IPS-20b (cell line): ENCODE measurements around the gene SNAI3.

Experiments used
- H3K27ac ChIP-seq: one replicate; pipeline ENCODE4 v1.5.1; 2013; ENCODE audit warnings: low read length
- H3K27me3 ChIP-seq: 2 replicates; pipeline ENCODE4 v1.6.1; 2013; ENCODE audit warnings: mild to moderate bottlenecking, low read length, inconsistent platforms; ENCODE audit not compliant: insufficient read depth
- H3K36me3 ChIP-seq: 2 replicates; pipeline ENCODE4 v1.6.1; 2013; ENCODE audit warnings: low read depth, mild to moderate bottlenecking, inconsistent platforms, low read length, moderate library complexity; ENCODE audit not compliant: insufficient read depth
- H3K4me1 ChIP-seq: 2 replicates; pipeline ENCODE4 v1.6.1; 2013; ENCODE audit warnings: mild to moderate bottlenecking, control low read depth, inconsistent platforms, low read length, moderate library complexity; ENCODE audit not compliant: insufficient read depth
- H3K4me3 ChIP-seq: 2 replicates; pipeline ENCODE4 v1.5.1; 2013; ENCODE audit warnings: mild to moderate bottlenecking, low read length, inconsistent platforms
- H3K9ac ChIP-seq: 2 replicates; pipeline ENCODE4 v1.6.1; 2013; ENCODE audit warnings: low read depth, mild to moderate bottlenecking, inconsistent platforms, low read length, moderate library complexity
- H3K9me3 ChIP-seq: 2 replicates; pipeline ENCODE4 v1.6.1; 2013; ENCODE audit warnings: mild to moderate bottlenecking, low read depth, low read length, inconsistent platforms; ENCODE audit not compliant: insufficient read depth

Gene SNAI3

DNA sequence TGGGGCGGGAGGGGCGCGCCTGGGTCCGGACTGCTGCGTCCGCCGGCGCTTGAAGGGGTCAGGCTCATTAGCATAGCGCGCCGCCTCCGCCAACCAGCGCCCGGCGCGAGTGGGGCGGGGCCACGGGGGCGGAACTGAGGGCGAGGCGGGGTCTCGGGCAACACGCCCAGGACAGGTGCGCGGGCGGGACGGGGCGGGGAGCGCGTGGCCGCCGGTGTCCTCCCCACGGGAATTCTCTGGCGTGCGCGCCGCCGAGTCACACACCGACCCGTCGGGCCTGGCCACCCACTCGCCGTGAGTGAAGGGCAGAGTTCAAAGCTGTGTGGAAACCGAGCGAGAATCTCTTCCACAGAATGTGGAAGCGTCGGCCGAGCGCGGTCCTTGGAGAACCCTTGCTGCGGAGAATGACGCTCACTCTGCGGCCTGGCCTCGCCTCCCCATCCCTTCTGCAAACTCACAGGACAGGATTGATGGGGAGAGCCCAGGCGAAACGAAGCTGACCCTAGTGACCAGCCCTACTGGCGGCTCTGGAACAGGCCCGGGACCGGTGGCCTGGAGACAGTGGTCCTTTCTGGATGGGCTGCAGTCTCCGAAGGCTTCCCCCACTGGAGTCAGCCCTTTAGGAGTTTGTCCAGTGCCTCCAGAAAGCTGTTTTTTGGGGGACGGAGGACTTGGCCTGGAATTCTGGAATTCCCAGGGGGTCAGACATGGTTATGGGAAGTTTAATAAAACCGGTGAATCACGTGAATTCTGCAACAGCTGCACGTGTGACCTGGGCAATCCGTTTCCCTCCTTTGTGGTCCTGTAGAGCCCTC lies at the start of gene SNAI3:
Gene SNAI3 (minus strand): TSS at position 69 of the 815 bp plus-strand sequence. CDS start 101 bp downstream, outside the sequence.
- Histone ChIP-seq H3K9me3 (no peaks in the 10 kb centered on the region), H3K36me3 (no peaks in the 10 kb centered on the region)

GRCh38 chr16:88736088-88736487 lies 49.8 kb upstream of the SNAI3 start:
- Histone ChIP-seq H3K27ac (no peak overlapping the region), H3K36me3 (no peaks in the 10 kb centered on the region), H3K4me3 (no peak overlapping the region), H3K4me1 (no peaks in the 10 kb centered on the region), H3K9ac (no peak overlapping the region), H3K27me3 (no peaks in the 10 kb centered on the region), H3K9me3 (no peaks in the 10 kb centered on the region)

More for the DNA sequence above, at the start of gene SNAI3:
- H3K4me1 ChIP-seq = peaks cover 5% of the 10 kb centered on the region; the same call in 1 of the 2 replicates
- peak within 1 kb of the TSS; percentile 80 for H3K4me3 ChIP-seq
- H3K27ac ChIP-seq = no peak within 1 kb of the TSS
- peak within 1 kb of the TSS; percentile 59; the same call in 1 of the 2 replicates for H3K9ac ChIP-seq
- peaks cover 54% of the 10 kb centered on the region for H3K27me3 ChIP-seq

DNA sequence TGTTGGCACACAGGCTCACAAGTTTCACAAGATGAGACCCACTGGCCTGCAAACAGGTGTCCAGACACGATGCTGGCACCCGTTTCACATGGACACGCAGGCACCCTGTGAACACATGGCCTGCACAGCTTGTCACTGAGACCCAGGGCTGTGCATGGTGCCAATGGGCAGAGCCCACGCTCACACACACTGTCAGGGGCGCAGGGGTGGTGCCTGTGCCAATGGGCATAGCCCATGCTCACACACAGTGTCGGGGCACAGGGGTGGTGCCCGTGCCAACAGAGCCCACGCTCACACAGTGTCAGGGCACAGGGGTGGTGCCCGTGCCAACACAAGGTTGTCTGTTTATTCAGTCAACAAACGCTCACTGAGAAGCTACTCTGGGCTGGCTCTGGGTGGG lies 49.3 kb upstream of the SNAI3 start:
- Histone ChIP-seq H3K27me3 (no peaks in the 10 kb centered on the region), H3K4me3 (no peak overlapping the region), H3K9me3 (no peaks in the 10 kb centered on the region), H3K4me1 (no peaks in the 10 kb centered on the region), H3K36me3 (no peaks in the 10 kb centered on the region), H3K27ac (no peak overlapping the region), H3K9ac (no peak overlapping the region)

DNA sequence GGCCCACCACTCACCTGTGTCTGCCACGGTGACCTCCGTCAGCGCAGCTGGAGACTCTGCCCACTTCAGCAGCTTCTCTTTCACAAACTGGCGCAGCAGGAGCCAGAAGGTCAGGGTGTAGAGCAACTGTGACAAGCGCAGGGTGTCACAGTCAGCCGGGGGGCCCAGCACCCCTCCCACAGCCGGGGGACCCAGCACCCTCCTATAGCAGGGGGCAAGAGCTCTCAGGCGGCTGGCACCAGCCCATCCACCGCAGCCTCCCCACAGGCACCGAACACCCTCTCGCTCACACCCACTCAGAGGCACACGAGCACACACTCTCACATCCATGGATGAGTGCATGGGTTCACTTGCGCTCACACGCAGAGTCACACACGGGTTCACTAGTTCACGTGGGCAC lies 48.8 kb upstream of the SNAI3 start:
- Histone ChIP-seq H3K27ac (no peak overlapping the region), H3K4me1 (no peaks in the 10 kb centered on the region), H3K27me3 (no peaks in the 10 kb centered on the region), H3K9me3 (no peaks in the 10 kb centered on the region), H3K9ac (no peak overlapping the region), H3K36me3 (no peaks in the 10 kb centered on the region), H3K4me3 (no peak overlapping the region)

DNA sequence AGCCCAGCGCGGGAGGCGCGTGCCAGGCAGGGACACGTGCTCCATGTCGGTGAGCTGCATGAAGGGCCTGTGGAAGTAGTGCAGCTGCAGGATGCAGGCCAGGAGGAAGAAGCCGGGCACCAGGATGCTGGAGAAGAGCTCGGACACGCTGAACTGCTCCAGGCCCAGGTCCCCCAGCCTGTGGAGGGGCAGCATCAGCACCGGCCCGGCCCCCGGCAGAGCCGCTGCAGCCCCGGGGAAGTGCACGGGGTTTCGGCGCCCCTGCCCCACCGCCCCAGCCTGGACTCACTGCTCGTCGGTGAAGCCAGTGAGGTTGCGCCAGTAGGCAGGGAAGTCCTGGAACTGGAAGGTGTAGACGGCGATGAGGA lies 48.0 kb upstream of the SNAI3 start:
- H3K27ac ChIP-seq = no peak overlapping the region
- H3K4me1 ChIP-seq = no peaks in the 10 kb centered on the region
- no peaks in the 10 kb centered on the region for H3K36me3 ChIP-seq
- no peak overlapping the region for H3K4me3 ChIP-seq
- no peak overlapping the region for H3K9ac ChIP-seq
- no peaks in the 10 kb centered on the region for H3K27me3 ChIP-seq
- H3K9me3 ChIP-seq = no peaks in the 10 kb centered on the region

GRCh38 chr16:88733630-88734360 lies 47.5 kb upstream of the SNAI3 start:
- no peak overlapping the region for H3K4me3 ChIP-seq
- no peaks in the 10 kb centered on the region for H3K36me3 ChIP-seq
- H3K9ac ChIP-seq = no peak overlapping the region
- no peaks in the 10 kb centered on the region for H3K9me3 ChIP-seq
- no peaks in the 10 kb centered on the region for H3K4me1 ChIP-seq
- H3K27me3 ChIP-seq = no peaks in the 10 kb centered on the region
- H3K27ac ChIP-seq = no peak overlapping the region

DNA sequence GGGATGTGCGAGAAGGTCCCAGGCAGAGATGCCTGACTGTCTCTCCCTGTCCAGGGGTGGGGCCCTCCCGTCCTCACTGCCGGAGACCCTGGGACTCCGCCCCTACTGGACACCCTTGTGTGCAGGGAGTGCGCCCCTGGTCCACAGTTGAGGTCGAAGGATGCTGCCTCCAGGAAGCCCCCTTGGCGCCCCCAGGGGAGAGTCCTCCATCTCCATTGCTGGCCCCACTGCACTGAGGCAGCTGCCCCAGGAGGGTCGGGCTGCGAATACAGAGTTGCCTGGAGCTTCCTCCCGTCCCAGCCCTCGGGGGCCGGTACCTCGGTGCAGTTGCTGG lies 46.6 kb upstream of the SNAI3 start:
- H3K9ac ChIP-seq = no peak overlapping the region

DNA sequence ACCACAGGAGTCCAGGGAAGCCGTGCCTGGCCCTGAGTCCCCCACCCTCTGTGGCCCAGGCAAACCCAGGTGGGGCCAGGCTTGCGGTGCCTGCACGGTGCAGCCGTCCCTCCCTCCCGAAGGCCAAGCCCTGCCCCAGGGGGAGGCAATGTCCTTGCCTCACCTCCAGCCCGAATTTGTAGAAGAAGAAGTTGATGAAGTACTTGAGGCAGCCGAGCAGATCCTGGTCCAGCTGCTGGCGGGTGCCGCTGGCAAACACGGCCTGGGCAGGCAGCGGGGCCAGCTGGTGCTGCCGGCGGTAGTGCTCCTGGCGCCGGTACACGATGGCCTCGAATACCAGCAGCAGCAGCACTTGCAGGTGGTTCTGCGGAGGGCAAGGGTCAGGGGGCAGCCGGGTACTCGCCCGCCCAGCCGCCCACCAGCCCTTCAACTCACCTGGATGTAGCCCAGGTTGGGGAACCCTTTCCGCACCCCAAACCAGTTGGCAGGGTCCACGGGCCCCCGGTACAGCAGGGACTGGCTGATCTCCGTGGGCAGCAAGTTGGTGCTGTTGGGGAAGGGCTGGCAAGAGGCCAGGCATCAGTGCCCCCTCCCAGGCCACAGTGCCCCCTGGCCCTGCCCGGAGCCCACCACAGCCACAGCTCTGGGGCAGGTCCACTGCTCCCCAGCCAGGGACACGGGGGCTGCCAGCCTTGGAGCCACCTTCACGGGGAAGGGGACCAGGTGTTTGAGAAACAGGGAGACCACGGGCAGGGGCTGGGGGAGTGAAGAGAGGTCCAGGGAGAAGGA lies 46.1 kb upstream of the SNAI3 start:
- H3K27ac ChIP-seq = no peak overlapping the region
- H3K36me3 ChIP-seq = no peaks in the 10 kb centered on the region
- H3K4me3 ChIP-seq = no peak overlapping the region
- H3K9me3 ChIP-seq = no peaks in the 10 kb centered on the region
- no peaks in the 10 kb centered on the region for H3K27me3 ChIP-seq
- H3K9ac ChIP-seq = no peak overlapping the region
- H3K4me1 ChIP-seq = no peaks in the 10 kb centered on the region

More for the DNA sequence above, 46.6 kb upstream of the SNAI3 start:
- H3K36me3 ChIP-seq = no peaks in the 10 kb centered on the region
- H3K27ac ChIP-seq = no peak overlapping the region
- no peaks in the 10 kb centered on the region for H3K9me3 ChIP-seq
- H3K4me3 ChIP-seq = no peak overlapping the region
- H3K4me1 ChIP-seq = no peaks in the 10 kb centered on the region
- H3K27me3 ChIP-seq = no peaks in the 10 kb centered on the region

DNA sequence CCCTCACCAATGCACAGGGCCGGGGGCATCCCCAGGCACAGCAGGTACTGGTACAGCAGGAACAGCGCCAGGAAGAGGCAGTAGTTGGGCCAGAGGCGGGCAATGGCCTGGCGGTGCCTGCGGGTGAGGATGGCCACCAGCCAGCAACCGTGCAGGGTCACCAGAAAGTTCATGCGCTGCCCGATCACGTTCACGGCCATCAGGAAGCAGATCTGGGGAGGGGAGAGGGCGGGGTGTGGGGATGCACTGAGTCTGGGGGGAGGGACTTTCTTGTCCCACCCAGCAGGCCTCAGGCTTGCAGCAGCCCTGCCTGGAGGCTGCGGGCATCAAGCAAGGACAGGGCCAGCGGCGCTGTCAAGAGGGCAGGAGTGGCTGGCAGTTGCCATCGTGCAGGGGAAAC lies 45.4 kb upstream of the SNAI3 start:
- Histone ChIP-seq H3K4me1 (no peaks in the 10 kb centered on the region), H3K36me3 (no peaks in the 10 kb centered on the region), H3K27me3 (no peaks in the 10 kb centered on the region), H3K9me3 (no peaks in the 10 kb centered on the region), H3K9ac (no peak overlapping the region), H3K4me3 (no peak overlapping the region), H3K27ac (no peak overlapping the region)

- Histone ChIP-seq H3K27ac (no peak overlapping the region), H3K9me3 (no peaks in the 10 kb centered on the region)
Observed at GRCh38 chr16:88730632-88731607, 44.6 kb upstream of the SNAI3 start.

DNA sequence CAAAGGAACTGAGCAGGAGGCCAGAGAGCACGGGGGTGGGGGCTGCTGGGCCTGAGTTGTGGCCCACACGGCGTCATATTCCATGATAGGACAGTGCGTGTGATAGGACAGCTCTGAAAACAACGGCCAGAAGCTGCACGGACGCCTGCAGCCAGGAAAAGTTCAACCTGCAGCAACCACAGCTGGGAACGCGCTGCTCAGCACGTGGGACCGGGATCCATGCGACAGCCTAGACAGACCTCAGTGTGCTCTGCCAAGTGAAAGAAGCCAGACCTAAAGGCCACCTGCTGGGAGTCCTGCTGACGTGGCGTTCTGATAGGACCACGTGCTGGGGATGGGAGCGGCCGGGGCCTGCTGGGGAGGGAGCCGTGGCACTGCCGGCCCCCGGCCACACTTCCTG lies 41.6 kb upstream of the SNAI3 start:
- no peak overlapping the region for H3K9ac ChIP-seq
- no peaks in the 10 kb centered on the region for H3K9me3 ChIP-seq
- H3K4me1 ChIP-seq = no peaks in the 10 kb centered on the region
- no peaks in the 10 kb centered on the region for H3K27me3 ChIP-seq
- H3K27ac ChIP-seq = no peak overlapping the region
- no peak overlapping the region for H3K4me3 ChIP-seq
- no peaks in the 10 kb centered on the region for H3K36me3 ChIP-seq

More at GRCh38 chr16:88730632-88731607, 44.6 kb upstream of the SNAI3 start:
- Histone ChIP-seq H3K27me3 (no peaks in the 10 kb centered on the region), H3K4me3 (no peak overlapping the region), H3K36me3 (no peaks in the 10 kb centered on the region), H3K9ac (no peak overlapping the region), H3K4me1 (no peaks in the 10 kb centered on the region)
